ENCODE results near the gene PRXL2B.

DNA sequence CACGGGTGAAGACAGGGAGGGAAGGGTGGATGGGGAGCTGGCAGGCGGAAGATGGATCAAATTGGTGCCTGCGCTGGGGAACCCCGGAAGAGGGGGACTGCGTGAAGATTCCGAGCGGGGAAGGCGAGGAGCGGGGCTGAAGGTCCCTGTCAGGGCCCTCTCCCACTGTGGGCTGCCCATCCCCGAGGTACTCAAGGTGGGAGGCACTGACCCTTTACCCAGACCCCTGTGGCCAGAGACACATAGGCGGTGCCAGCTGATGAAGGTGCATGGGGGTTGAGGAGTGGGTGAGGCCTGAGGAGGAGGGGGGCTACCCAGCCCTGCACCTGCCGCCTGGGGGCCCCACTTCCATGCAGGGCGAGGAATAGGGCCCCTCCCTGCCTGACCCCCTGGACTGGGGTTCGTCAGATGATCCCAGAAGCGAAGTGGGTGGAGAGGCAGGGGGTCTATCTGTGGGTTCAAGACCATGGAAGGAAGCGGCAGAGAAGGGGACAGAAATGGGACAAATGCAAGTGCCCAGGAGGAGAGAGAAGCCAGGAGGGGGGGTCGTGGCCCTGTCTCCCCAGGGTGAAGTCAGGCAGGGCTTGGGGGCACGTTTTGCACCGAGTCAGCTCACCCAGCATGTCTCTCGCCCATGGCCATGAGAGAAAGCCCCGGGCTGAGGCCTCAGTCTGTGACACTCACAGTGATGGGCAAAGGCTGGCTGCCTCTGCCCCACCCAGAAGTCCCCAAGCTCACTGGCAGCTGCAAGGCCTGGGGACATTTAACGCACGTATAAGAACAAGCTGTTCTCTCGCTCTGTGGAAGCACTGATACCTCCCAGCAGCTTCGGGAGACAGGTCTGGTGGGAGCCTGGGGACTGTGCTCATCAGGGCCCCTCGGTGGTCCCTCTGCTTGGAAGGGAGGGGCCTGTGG is 53.3 kb downstream of the PRXL2B start:
- TF ChIP-seq, protein P1, sequence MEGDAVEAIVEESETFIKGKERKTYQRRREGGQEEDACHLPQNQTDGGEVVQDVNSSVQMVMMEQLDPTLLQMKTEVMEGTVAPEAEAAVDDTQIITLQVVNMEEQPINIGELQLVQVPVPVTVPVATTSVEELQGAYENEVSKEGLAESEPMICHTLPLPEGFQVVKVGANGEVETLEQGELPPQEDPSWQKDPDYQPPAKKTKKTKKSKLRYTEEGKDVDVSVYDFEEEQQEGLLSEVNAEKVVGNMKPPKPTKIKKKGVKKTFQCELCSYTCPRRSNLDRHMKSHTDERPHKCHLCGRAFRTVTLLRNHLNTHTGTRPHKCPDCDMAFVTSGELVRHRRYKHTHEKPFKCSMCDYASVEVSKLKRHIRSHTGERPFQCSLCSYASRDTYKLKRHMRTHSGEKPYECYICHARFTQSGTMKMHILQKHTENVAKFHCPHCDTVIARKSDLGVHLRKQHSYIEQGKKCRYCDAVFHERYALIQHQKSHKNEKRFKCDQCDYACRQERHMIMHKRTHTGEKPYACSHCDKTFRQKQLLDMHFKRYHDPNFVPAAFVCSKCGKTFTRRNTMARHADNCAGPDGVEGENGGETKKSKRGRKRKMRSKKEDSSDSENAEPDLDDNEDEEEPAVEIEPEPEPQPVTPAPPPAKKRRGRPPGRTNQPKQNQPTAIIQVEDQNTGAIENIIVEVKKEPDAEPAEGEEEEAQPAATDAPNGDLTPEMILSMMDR (conservative IDR thresholded peaks at IDR 0.05), result no peak
- TF ChIP-seq ZFX (IDR thresholded peaks at IDR 0.05), result no peak

Data from C4-2B (cell line).